Ovary (tissue), 3 donors: Measurements from ENCODE around the gene VAV3.

ENCODE experiments used
- EP300 ChIP-seq: sonication (generic); formaldehyde crosslinking; IDR thresholded peaks from one replicate; pipeline ENCODE4 v1.6.1; 2017; ENCODE audit warnings: antibody characterized with exemption
- TF ChIP-seq, protein P1 (sequence below), 3 donors: fragments of 450-650 bp in 2 of 3; fragments of 200-600 bp in 1 of 3; IDR thresholded peaks; one replicate each; pipeline versions ENCODE4 v1.5.1 to v1.8.0; 2016 to 2022; ENCODE audit warnings: antibody characterized with exemption in 3 of 3, mild to moderate bottlenecking in 1 of 3
- donor health status: DM: no; HTN: no; CAD: no.

DNA sequence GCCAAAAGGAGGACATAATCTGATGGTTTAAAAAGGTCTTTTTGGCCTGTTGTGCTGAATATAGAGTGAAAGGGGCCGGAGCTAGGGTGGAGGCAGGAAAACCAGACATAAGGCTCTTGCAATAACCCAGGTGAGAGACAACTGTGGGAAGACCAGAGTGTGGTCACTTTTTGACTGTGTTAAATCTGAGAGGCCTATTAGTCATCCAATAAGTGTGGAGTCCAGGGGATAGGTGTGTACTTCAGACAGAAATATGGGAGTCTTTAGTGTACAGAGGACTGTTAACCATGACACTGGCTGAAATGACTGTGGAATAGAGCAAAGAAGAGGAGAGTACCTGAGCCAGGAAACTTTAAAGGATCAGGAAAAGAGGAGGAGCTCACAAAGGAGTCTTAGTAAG is 89.3 kb downstream of the VAV3 start:
- TF ChIP-seq, protein P1, sequence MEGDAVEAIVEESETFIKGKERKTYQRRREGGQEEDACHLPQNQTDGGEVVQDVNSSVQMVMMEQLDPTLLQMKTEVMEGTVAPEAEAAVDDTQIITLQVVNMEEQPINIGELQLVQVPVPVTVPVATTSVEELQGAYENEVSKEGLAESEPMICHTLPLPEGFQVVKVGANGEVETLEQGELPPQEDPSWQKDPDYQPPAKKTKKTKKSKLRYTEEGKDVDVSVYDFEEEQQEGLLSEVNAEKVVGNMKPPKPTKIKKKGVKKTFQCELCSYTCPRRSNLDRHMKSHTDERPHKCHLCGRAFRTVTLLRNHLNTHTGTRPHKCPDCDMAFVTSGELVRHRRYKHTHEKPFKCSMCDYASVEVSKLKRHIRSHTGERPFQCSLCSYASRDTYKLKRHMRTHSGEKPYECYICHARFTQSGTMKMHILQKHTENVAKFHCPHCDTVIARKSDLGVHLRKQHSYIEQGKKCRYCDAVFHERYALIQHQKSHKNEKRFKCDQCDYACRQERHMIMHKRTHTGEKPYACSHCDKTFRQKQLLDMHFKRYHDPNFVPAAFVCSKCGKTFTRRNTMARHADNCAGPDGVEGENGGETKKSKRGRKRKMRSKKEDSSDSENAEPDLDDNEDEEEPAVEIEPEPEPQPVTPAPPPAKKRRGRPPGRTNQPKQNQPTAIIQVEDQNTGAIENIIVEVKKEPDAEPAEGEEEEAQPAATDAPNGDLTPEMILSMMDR (IDR thresholded peaks at IDR 0.05): no peak
- TF ChIP-seq EP300: no peak
